ENCODE measurements around the gene TNKS2.

GRCh38 chr10:91785830-91786229, 12.4 kb upstream of the TNKS2 start:
- no peak for TF ChIP-seq CTCF (IDR thresholded peaks at IDR 0.05)
- no peak for TF ChIP-seq POLR2A (IDR thresholded peaks at IDR 0.05)
